VCaP (cell line): Measurements from ENCODE around the gene BID.
"Not testable (repeated sequence)": the region's sequence is repeated elsewhere in the genome, so short reads cannot be mapped to it uniquely, and the experiment has no call there.

Experiments used
- H3K27ac ChIP-seq: fragments of 450-650 bp; 2 replicates; pipeline ENCODE4 v1.5.1; 2017
- CTCF ChIP-seq: fragments of 450-650 bp; conservative IDR thresholded peaks from 2 replicates; pipeline ENCODE4 v1.5.1; 2017; ENCODE audit warnings: mild to moderate bottlenecking, moderate library complexity

BID gene

GRCh38 chr22:17705546-17705945 lies 68.7 kb downstream of the BID start:
- TF ChIP-seq CTCF, result no peak
- H3K27ac ChIP-seq, result peak overlapping the region; percentile 85

- H3K27ac ChIP-seq, result no peak overlapping the region
- TF ChIP-seq CTCF, result no peak
Observed at GRCh38 chr22:17703811-17704210, 70.5 kb downstream of the BID start.

GRCh38 chr22:17700778-17701177 lies 73.5 kb downstream of the BID start:
- TF ChIP-seq CTCF, result no peak
- H3K27ac ChIP-seq, result no peak overlapping the region

GRCh38 chr22:17699696-17700340 lies 74.5 kb downstream of the BID start:
- H3K27ac ChIP-seq, result no peak overlapping the region
- no peak for TF ChIP-seq CTCF

- no peak overlapping the region; the same call in 1 of the 2 replicates for H3K27ac ChIP-seq
- no peak for TF ChIP-seq CTCF
Observed at GRCh38 chr22:17698948-17699347, 75.3 kb downstream of the BID start.

- H3K27ac ChIP-seq, result not testable (repeated sequence)
Observed at GRCh38 chr22:17698276-17698675, 76.0 kb downstream of the BID start.

- not testable (repeated sequence) for H3K27ac ChIP-seq
Observed at GRCh38 chr22:17697196-17697595, 77.1 kb downstream of the BID start.

GRCh38 chr22:17695986-17696385 lies 78.3 kb downstream of the BID start:
- H3K27ac ChIP-seq, result no peak overlapping the region
- no peak for TF ChIP-seq CTCF

- no peak for TF ChIP-seq CTCF
- H3K27ac ChIP-seq, result no peak overlapping the region
Observed at GRCh38 chr22:17694752-17695151, 79.5 kb downstream of the BID start.
